Left ventricle myocardium superior (tissue), 1 donor: ENCODE results near the gene ST6GAL1. TPM values are rescaled to one million over a fixed set of nuclear protein-coding genes. Genes with fewer than 3 reads are reported as not detected.
"Not testable (repeated sequence)": the region's sequence is repeated elsewhere in the genome, so short reads cannot be mapped to it uniquely, and the experiment has no call there.

ENCODE experiments used
- ATAC-seq: fragments of 200-7000 bp; cut with Tn5 transposase; one replicate; pipeline ENCODE4 v1.9.1; 2020; ENCODE audit warnings: mild to moderate bottlenecking, moderate library complexity
- DNase-seq: peaks from one replicate; pipeline ENCODE4 v3.0.0-alpha.2; 2020
- intact Hi-C: fragments of 100-400 bp; cut with micrococcal nuclease; formaldehyde crosslinking; loops from one replicate; pipeline ENCODE4 v1.11.0; 2022
- total RNA-seq: library from RNA; stranded (reverse); fragmentation: NEBNext Ultra II Directional; extraction: Animal tissue kit (Norgen Biotek cat#: 25700); gene quantifications from one replicate; pipeline ENCODE4 v1.2.1, GENCODE V29; 2021
- donor health status: DM: no; HTN: yes; CAD: no; lungs with severe emphysema.

Gene ST6GAL1
- total RNA-seq, 1 donor from 2014 or later: 75.9 TPM

- intact Hi-C loops, ATAC-seq, DNase-seq: not testable (repeated sequence)
These were observed 124.1 kb downstream of the ST6GAL1 start for GRCh38 chr3:187054433-187054832.

DNA sequence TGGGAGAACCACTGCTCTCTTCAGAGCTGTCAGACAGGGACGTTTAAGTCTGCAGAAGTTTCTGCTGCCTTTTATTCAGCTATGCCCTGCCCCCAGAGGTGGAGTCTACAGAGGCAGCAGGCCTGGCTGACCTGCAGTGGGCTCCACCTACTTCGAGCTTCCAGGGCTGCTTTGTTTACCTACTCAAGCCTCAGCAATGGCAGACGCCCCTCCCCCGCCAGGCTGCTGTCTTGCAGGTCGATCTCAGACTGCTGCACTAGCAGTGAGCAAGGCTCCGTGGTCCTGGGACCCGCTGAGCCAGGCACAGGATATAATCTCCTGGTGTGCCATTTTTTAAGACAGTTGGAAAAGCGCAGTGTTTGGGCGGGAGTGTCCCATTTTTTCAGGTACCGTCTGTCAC, 127.5 kb downstream of the ST6GAL1 start:
- ATAC-seq, intact Hi-C loops: not testable (repeated sequence)
- peak; percentile 33 for DNase-seq

DNA sequence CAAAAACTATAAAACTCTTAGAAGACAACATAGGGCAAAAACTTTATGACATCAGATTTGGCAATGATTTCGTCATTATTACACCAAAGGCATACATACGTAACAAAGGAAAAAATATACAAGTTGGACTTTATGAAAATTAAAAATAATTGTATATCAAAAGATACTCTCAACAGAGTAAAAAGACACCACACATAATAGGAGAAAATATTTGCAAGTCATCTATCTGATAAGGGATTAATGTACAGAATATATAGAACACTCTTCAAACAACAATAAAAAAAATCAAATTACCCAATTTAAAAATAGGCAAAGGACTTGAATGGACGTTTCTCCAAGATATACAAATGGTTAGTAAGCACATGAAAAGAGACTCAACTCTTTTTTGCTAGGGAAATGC, 131.4 kb downstream of the ST6GAL1 start:
- DNase-seq (no peak), ATAC-seq (no peak)
- intact Hi-C loops: no loop called here

DNA sequence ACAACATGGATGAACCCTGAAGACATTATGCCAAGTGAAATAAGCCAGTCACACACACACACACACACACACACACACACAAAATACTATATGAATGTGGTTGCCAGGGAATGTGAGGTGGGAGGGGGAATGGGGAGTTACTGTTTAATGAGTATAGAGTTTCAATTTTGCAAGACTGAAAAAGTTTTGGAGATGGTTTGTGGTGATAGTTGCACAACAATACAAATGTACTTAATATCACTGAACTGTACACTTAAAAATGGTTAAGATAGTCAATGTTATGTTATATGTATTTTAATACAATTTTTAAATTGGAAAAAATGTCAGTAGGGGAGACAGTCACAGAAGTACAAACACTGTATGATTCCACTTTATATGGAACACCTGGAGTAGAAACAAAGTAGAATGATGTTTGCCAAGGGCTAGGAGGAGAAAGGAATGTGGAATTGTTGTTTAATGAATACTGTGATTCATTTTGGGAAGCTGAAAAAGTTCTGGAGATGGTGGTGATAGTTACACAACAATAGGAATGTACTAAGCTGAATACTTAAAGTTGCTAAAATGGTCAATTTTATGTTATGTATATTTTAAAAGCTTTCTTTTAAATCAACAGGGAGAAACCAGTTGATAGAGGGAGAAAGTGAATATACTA, 132.3 kb downstream of the ST6GAL1 start:
- no peak for DNase-seq
- intact Hi-C loops: no loop called here
- no peak for ATAC-seq

- intact Hi-C loops: no loop called here
- no peak for ATAC-seq
These were observed 133.2 kb downstream of the ST6GAL1 start for GRCh38 chr3:187063286-187064121.

DNA sequence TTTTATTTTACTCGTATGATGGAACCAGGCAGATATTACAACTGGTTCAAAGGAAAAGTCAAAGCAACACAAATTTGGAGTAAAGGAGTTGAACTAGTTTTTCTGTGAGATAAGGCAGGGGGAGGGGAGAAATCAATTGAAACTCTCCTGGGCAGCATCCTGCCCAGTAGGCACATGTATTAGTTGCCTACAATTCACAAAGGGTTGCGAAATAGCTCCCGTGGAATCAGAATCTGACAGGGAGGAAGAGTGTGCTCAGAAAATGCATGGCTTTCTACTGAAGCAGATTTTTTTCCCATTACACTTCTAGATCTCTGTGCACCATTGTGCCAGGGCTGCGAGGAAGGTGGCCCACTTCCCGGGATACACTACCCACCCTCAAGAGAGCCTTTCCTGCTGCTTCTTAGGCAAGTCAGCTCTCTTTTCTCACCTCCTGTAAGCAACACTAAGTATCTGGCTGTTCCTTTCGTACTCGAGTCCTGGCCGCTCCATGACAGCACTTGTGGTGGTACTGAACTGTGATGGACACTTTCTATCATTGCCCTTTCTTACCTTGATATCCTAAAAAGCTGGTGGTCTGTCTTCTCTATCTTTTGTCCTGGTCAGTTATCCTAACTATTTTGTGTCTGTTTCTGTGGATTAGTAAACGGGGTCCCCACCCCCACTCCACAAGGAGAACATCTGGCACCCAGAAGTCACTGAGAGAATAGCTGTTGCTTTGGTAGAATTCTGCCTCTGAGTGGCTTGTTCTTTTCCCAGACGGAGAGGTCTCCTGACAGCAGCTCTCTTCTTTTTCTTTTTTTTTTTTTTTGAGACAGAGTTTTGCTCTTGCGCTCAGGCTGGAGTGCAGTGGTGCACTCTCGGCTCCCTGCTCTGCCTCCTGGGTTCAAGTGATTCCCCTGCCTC, 134.1 kb downstream of the ST6GAL1 start:
- intact Hi-C loops: no loop called here
- DNase-seq (no peak), ATAC-seq (no peak)

More at GRCh38 chr3:187063286-187064121, 133.2 kb downstream of the ST6GAL1 start:
- no peak for DNase-seq

- ATAC-seq: peak; percentile 86
- intact Hi-C loops: no loop called here
- no peak for DNase-seq
These were observed 136.1 kb downstream of the ST6GAL1 start for GRCh38 chr3:187066228-187066995.

- ATAC-seq (no peak), DNase-seq (no peak)
- intact Hi-C loops: no loop called here
These were observed 138.5 kb downstream of the ST6GAL1 start for GRCh38 chr3:187068787-187069186.

DNA sequence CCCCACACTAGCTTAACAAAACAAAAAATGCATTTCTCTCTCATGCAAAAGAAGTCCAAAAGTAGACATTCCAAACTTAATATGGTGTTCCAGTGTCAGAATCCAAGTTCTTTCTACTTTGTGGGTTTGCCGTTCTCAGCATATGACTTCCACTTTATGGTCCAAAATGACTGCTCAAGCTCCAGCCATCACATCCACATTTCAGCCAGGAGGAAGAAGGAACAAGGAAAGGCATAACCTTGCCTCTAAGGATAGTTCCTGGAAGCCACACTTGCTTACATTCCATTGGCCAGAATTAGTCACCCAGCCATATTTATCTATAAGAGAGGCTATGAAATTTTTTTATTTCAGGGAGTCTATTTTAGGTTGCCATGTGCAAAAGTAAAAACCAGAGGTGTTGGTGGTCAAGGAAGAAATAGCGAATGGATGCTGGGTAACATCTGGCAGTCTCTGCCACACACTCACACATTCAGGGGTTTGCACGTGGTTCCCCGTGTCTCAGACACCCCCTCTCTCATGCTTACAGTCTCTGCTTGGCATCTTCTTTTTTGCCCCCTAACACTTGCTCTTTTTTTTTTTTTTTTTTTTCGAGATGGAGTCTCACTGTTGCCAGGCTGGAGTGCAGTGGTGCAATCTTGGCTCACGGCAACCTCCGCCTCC, 139.7 kb downstream of the ST6GAL1 start:
- DNase-seq (no peak), ATAC-seq (no peak)
- intact Hi-C loops: no loop called here

DNA sequence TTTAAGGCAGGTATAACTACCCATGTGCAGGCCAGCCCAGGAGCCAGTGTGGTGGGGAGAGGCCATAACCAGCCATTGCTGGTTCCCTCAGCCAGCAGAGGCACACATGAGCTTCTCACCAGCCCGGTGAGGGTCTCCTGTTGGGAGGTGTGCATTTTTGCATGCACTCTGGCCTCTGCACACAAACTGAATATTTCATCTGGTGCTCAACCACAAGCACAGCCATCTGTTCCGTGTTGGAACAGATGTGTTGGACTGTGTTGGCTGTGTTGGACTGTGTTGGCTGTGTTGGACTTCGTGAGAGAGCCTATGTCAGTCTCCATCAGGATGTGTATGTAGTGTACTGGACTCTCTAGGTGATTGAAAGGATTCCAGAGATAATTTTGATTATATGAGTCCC, 141.8 kb downstream of the ST6GAL1 start:
- no peak for DNase-seq
- ATAC-seq: no peak
- intact Hi-C loops: no loop called here

DNA sequence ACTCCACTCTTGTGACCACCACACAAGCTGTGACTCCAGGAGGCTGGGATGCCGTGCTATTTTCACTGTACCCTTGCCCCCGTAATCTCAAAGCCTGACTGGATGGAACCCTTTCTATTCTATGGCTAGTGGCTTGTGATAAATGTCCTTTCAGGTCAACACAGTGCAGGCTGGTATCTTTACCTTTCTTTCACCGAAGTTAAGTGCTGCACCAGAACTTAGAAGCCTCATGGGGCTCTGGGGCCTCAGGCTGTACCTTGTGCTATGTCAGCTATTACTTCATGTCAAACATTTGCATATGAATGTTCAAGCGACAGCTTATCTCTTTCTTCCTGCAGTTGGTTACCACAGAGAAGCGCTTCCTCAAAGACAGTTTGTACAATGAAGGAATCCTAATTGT, 142.2 kb downstream of the ST6GAL1 start:
- DNase-seq (no peak), ATAC-seq (no peak)
- intact Hi-C loops: no loop called here

DNA sequence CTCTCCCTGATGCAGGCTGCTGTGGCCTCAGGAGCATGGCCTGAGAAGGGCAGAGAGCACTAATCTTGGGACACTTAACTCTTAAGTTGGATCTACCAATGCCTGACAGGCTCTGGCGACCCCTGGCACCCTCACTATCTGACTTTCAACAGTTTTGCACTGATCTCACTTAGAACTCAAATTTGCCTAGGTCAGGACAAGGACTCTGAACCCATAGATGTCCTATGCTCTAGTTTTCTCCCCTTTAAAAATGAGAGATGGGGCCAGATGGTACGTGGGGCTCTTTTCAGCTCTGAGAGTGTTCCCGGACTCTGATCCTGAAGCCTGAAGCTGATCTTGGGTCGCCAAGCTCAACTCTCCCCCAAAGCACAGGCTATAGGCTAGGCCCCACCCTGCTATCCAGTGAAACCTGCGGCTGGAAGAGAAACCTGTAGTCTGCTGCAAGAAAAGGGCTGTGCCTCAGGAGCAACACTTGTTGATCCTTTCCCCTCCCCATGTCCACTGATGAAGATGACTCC, 143.3 kb downstream of the ST6GAL1 start:
- DNase-seq: no peak
- ATAC-seq: no peak
- intact Hi-C loops: no loop called here

DNA sequence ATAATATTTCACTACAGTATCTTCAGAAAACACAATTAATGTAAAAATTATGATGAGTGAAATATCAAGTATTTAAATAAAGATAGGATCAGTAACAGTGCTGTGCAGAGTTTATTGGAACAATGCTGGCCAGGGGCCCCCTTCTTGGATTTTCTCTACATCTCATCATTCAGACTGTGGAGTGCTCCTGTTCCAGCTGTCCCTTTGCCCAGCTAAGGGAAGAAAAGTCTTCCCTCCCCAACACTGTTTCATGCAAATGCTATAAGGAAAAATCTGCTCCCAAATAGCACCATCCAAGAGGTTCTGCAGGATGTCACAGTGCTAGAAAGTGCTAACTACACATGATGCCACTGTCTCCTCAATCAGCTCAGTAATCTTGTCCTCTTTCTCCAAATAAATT, 144.5 kb downstream of the ST6GAL1 start:
- intact Hi-C loops: no loop called here
- DNase-seq: no peak
- no peak for ATAC-seq

- no peak for ATAC-seq
- intact Hi-C loops: no loop called here
- DNase-seq: no peak
These were observed 146.0 kb downstream of the ST6GAL1 start for GRCh38 chr3:187076297-187076696.

- DNase-seq: no peak
- intact Hi-C loops: no loop called here
These were observed 146.8 kb downstream of the ST6GAL1 start for GRCh38 chr3:187077085-187077484.

DNA sequence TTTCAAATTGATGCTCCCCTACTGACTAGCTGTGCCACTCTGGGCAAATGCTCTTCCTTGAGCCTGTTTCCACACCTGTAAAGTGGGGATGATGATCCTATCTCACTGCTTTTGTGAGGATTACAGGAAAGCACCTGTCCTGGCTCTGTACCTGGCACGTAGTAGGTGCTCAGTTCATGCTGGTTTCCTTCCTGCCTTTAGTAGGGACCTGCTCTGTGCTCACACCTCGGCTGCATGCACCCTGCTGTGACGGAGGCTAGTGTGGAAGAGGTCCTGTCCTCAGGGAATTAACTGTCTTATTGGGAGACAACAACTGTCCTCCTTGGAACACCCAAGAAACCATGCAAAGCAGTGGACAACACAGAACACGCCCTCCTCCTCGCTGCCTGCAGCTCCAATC, 147.2 kb downstream of the ST6GAL1 start:
- DNase-seq: no peak
- no peak for ATAC-seq
- intact Hi-C loops: no loop called here

More at GRCh38 chr3:187077085-187077484, 146.8 kb downstream of the ST6GAL1 start:
- ATAC-seq: no peak

DNA sequence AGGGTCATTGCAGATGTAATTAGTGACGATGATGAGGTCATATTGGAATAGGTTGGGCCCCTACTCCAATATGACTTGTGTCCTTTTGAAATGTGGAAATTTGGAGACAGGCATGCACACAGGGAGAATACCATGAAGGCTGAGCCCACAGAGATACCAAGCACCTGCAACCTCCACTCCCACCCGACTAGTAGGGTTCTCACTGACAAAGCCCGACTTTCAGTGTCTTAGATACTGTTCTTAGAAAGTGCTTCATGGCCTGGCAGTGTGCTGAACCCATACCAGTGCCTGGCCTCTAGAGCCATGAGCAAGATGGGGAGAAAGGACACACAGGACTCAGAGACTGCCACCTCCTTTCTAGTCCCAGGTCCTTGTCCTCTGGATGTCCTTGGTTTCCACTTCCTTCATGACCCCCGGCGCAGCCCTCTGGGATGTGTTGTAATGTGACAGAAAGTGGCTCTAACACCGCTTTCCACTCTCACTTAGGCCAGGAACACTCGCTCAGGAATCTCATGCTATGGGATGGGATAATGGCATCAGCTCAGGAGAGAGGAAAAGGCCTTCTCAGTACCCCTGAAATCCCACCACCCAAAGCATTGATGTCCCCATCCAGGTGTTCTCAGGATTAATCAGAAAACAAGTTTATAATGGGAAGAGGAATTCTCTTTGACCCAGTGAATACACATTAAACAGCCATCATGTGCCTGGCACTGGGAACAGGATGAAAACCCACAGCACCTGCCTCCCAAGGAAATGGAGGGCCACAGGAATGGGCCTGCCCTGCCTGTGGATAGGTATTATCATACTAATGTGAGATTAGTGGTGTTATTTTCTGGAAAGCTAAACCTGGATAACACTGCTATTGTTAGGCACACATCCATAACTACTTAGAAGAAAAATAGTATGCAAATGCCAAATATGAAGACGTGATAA, 149.0 kb downstream of the ST6GAL1 start:
- no peak for ATAC-seq
- no peak for DNase-seq
- intact Hi-C loops: no loop called here
